Common myeloid progenitor, CD34-positive (primary cell): ENCODE measurements around the gene CCT2.

ENCODE experiments used
- CTCF ChIA-PET: fragments of 350-600 bp; sonication (Branson Sonifier 250); formaldehyde crosslinking; loops from one replicate; lab custom pipeline; 2021; ENCODE audit warnings: antibody characterized with exemption; lab: Charles Lee
- POLR2A ChIA-PET: fragments of 350-600 bp; sonication (Branson Sonifier 250); formaldehyde crosslinking; loops from one replicate; lab custom pipeline; 2021; ENCODE audit warnings: antibody characterized with exemption; lab: Charles Lee
- DNase-seq, 3 donors: peaks; one replicate each; pipeline versions ENCODE4 v3.0.0 to v3.0.0-alpha.2; 2013
- H3K27ac ChIP-seq, 2 experiments: 1 replicate in 1 of 2; 2 replicates in 1 of 2; pipeline ENCODE4 v1.7.0; 2013; ENCODE audit warnings: inconsistent platforms in 2 of 2, low read length in 2 of 2, mild to moderate bottlenecking in 2 of 2, low read depth in 1 of 2, moderate library complexity in 1 of 2; ENCODE audit not compliant: severe bottlenecking in 2 of 2, insufficient read depth in 1 of 2, poor library complexity in 1 of 2
- H3K27me3 ChIP-seq, 5 experiments: replicated peaks in 2 of 5; 1 replicate in 3 of 5; 2 replicates in 2 of 5; pipeline versions ENCODE4 v1.6.1 to v1.7.0; 2013; ENCODE audit warnings: low read length in 4 of 5, mild to moderate bottlenecking in 2 of 5, moderate library complexity in 2 of 5, inconsistent platforms in 1 of 5; ENCODE audit not compliant: insufficient read depth in 5 of 5, control insufficient read depth in 4 of 5
- H3K36me3 ChIP-seq, 4 experiments: 1 replicate in 2 of 4; 2 replicates in 2 of 4; pipeline versions ENCODE4 v1.6.1 to v1.7.0; 2013; ENCODE audit warnings: low read length in 3 of 4, control low read depth in 1 of 4, mild to moderate bottlenecking in 1 of 4; ENCODE audit not compliant: control insufficient read depth in 4 of 4, insufficient read depth in 4 of 4
- H3K4me1 ChIP-seq, 4 experiments: 1 replicate in 3 of 4; 2 replicates in 1 of 4; pipeline versions ENCODE4 v1.6.1 to v1.7.1; 2013; ENCODE audit warnings: low read length in 3 of 4, mild to moderate bottlenecking in 3 of 4, control low read depth in 1 of 4, inconsistent platforms in 1 of 4, moderate library complexity in 1 of 4; ENCODE audit not compliant: control insufficient read depth in 4 of 4, insufficient read depth in 4 of 4; ENCODE audit errors: control extremely low read depth in 1 of 4
- H3K4me3 ChIP-seq, 7 experiments: 1 replicate in 4 of 7; 2 replicates in 3 of 7; pipeline versions ENCODE4 v1.5.1 to v1.7.0; 2013; ENCODE audit warnings: mild to moderate bottlenecking in 7 of 7, low read length in 6 of 7, moderate library complexity in 6 of 7, inconsistent platforms in 2 of 7, low read depth in 2 of 7, control low read depth in 1 of 7; ENCODE audit not compliant: insufficient read depth in 4 of 7, control insufficient read depth in 1 of 7; ENCODE audit errors: extremely low read depth in 1 of 7
- H3K9me3 ChIP-seq, 5 experiments: 1 replicate in 4 of 5; 2 replicates in 1 of 5; pipeline versions ENCODE4 v1.6.1 to v1.7.1; 2013; ENCODE audit warnings: low read length in 4 of 5, mild to moderate bottlenecking in 2 of 5, inconsistent platforms in 1 of 5, low read depth in 1 of 5, moderate library complexity in 1 of 5; ENCODE audit not compliant: control insufficient read depth in 4 of 5, insufficient read depth in 2 of 5; ENCODE audit errors: control extremely low read depth in 1 of 5
- WGBS: methylation state at CpG from one replicate; pipeline ENCODE4 v1.1.5; 2013; ENCODE audit not compliant: insufficient coverage; 5-methylcytosine and 5-hydroxymethylcytosine counted together

Gene CCT2

DNA sequence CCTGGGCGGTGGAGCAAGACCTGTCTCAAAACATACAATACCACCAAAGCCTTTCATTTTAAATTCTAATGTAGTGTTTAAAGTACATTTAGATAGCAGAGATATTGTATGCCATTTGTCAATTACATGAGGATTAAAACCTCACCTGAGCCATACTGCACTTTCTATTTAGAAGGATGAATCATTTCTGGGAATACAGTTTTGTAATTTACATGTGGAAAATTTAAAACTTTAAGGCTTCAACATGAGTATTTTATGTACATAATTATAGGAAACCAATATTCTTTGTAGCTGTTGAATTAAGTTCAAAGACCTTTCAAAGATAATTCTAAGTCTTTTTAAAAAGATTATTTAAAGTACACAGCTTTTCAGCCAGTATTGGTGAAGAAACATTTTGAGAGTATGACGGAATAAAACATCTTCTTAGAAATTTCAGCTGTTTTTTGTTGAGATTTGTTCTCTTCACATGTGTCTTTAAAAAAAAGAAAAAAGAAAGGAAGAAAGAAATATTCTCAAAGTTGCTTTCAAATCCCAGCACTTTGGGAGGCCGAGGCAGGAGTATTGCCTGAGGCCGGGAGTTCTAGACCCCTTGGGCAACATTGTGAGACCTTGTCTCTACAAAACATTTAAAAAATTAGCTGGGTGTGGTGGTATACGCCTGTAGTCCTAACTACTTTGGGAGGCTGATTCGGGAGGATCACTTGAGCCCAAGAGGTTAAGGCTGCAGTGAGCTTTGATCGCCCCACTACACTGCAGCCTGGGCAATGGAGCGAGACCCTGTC lies 34.5 kb upstream of the CCT2 start:
- no peak overlapping the region for H3K27ac ChIP-seq

GRCh38 chr12:69553628-69554248 lies 31.5 kb upstream of the CCT2 start:
- Histone ChIP-seq H3K9me3 (no peaks in the 10 kb centered on the region), H3K27me3 (no peaks in the 10 kb centered on the region), H3K36me3 (peaks cover 0 to 2% (median 0%) of the 10 kb centered on the region in 4 experiments), H3K4me3 (no peak overlapping the region), H3K4me1 (no peaks in the 10 kb centered on the region), H3K27ac (no peak overlapping the region)
- DNase-seq: peak in 1 of 3 donors; percentile 13
- 100% methylated on average over 1 of the region's 2 CpGs for WGBS
- POLR2A ChIA-PET: interaction anchor here (0.8 kb wide), 1 partner anchor 186 kb away, joined by 3 read pairs; no protein-coding TSS in a partner anchor
- CTCF ChIA-PET: interaction anchor here (0.7 to 3.9 kb wide), 4 partner anchors 15 to 168 kb away, joined by 3 to 24 read pairs (median 4); no protein-coding TSS in a partner anchor

More for the DNA sequence above, 34.5 kb upstream of the CCT2 start:
- H3K4me1 ChIP-seq: no peaks in the 10 kb centered on the region
- no peaks in the 10 kb centered on the region for H3K9me3 ChIP-seq
- no peak overlapping the region for H3K4me3 ChIP-seq
- no peak for DNase-seq
- WGBS: 100% methylated on average over 1 of the region's 8 CpGs
- POLR2A ChIA-PET: interaction anchor here (0.6 kb wide), 1 partner anchor 36 kb away, joined by 3 read pairs; no protein-coding TSS in a partner anchor
- CTCF ChIA-PET: no interaction called here
- H3K27me3 ChIP-seq: no peaks in the 10 kb centered on the region
- no peaks in the 10 kb centered on the region for H3K36me3 ChIP-seq

DNA sequence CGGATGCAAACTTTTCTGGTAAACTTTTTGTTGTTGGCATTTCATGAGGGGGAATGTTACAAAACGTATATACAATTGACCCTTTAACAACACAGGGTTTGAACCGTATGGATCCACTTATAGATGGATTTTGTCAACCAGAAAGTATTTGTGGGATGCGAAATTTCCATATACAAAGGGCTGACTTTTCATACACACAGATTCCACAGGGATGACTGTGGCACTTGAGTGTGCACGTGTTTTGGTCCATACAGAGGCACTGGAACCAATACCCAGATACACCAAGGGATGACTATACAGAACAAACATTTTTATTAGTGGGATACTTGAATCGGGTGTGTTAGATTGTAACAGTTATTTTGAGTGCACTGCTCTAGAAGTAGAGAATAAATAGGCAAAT lies 29.8 kb upstream of the CCT2 start:
- H3K4me3 ChIP-seq: no peak overlapping the region
- POLR2A ChIA-PET: no interaction called here
- DNase-seq: no peak
- no peaks in the 10 kb centered on the region for H3K4me1 ChIP-seq
- peaks cover 0 to 2% (median 0%) of the 10 kb centered on the region in 4 experiments for H3K36me3 ChIP-seq
- H3K9me3 ChIP-seq: no peaks in the 10 kb centered on the region
- 94% methylated on average over 2 of the region's 6 CpGs for WGBS
- no peaks in the 10 kb centered on the region for H3K27me3 ChIP-seq
- CTCF ChIA-PET: interaction anchor here (3.9 kb wide), 1 partner anchor 14 kb away, joined by 24 read pairs; no protein-coding TSS in a partner anchor
- H3K27ac ChIP-seq: no peak overlapping the region

DNA sequence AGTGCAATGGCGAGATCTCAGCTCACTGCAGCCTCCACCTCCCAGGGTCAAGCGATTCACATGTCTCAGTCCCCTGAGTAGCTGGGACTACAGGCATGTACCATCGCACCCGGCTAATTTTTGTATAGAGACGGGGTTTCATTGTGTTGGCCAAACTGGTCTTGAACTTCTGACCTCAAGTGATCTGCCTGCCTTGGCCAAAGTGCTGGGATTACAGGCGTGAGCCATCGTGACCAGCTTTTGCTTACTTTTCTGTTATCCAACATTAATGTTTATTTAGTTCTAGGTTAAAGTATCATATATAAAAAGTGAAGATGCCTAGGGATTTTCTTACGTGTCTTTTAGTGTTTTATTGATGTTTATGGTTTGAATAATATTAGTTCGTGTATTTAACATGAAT lies 28.9 kb upstream of the CCT2 start:
- Histone ChIP-seq H3K27me3 (no peaks in the 10 kb centered on the region), H3K4me1 (no peaks in the 10 kb centered on the region), H3K36me3 (peaks cover 0 to 2% (median 0%) of the 10 kb centered on the region in 4 experiments), H3K4me3 (no peak overlapping the region), H3K27ac (no peak overlapping the region), H3K9me3 (no peaks in the 10 kb centered on the region)
- POLR2A ChIA-PET: no interaction called here
- 93% methylated on average over 6 of the region's 9 CpGs for WGBS
- CTCF ChIA-PET: interaction anchor here (1.2 kb wide), 1 partner anchor 15 kb away, joined by 6 read pairs; no protein-coding TSS in a partner anchor
- no peak for DNase-seq

DNA sequence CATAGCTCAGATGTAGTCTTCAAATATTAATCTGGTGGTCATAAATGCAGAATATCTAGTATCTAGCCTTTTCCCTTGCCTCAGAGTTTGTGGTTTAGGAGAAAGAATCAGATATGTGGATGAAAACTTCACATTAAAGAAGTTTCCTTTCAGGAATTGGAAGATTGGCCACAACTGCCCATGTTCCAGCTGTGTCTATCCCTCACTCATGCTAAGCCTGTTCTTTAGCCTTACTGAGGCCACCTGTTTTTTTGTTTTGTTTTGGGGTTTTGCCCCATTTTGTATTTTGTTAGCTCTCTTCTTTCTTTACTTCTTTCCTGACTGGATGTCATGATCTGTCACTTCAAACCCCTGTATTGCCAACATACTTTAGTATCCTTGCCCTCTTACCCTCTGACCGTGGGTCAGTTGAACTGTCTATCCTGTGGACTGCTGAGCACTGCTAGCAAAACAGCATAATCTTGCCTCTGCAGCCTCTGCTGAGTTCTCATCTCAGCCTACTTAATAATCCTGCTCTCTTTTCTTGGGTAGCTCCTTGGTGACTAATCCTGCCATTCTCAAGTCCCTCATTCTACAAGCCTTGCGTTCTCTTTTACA lies 22.0 kb upstream of the CCT2 start:
- no peaks in the 10 kb centered on the region for H3K27me3 ChIP-seq
- H3K27ac ChIP-seq: no peak overlapping the region
- no peak for DNase-seq
- peaks cover 4 to 24% (median 11%) of the 10 kb centered on the region in 4 experiments for H3K36me3 ChIP-seq
- WGBS: 97% methylated on average over 2 of the region's 2 CpGs
- no peaks in the 10 kb centered on the region for H3K4me1 ChIP-seq
- no peaks in the 10 kb centered on the region for H3K9me3 ChIP-seq
- ChIA-PET CTCF (interaction anchor here (0.6 to 1.9 kb wide), 4 partner anchors 9 to 146 kb away, joined by 3 to 9 read pairs (median 3); no protein-coding TSS in a partner anchor), POLR2A (no interaction called here)
- H3K4me3 ChIP-seq: no peak overlapping the region

- WGBS: 92% methylated on average over 3 of the region's 3 CpGs
- POLR2A ChIA-PET: no interaction called here
Measured at GRCh38 chr12:69566603-69567002, 18.7 kb upstream of the CCT2 start.

More at GRCh38 chr12:69566603-69567002, 18.7 kb upstream of the CCT2 start:
- CTCF ChIA-PET: interaction anchor here (1.4 to 5.2 kb wide), 6 partner anchors 8 to 177 kb away, joined by 3 to 24 read pairs (median 7); no protein-coding TSS in a partner anchor
- Histone ChIP-seq H3K9me3 (no peaks in the 10 kb centered on the region), H3K27me3 (no peaks in the 10 kb centered on the region), H3K27ac (no peak overlapping the region), H3K36me3 (peaks cover 4 to 31% (median 18%) of the 10 kb centered on the region in 4 experiments), H3K4me3 (no peak overlapping the region), H3K4me1 (no peaks in the 10 kb centered on the region)
- no peak for DNase-seq
